Stimulated activated naive CD8-positive, alpha-beta T cell treated with anti-CD3 and anti-CD28 coated beads, Interleukin-15, Interleukin-2, amounts not matched to agents 100 ng/mL and 50 ng/mL, for 24 hours (primary cell): Measurements from ENCODE around the gene ABCC3.

Source experiments
- H3K27ac Mint-ChIP-seq: one replicate; pipeline ENCODE4 v1.8.0; 2021; ENCODE audit warnings: mild to moderate bottlenecking, mixed read lengths
- H3K27me3 Mint-ChIP-seq: one replicate; pipeline ENCODE4 v1.8.0; 2021; ENCODE audit warnings: mixed read lengths
- H3K36me3 Mint-ChIP-seq: one replicate; pipeline ENCODE4 v1.8.0; 2021; ENCODE audit warnings: low read depth, mixed read lengths
- H3K4me1 Mint-ChIP-seq: one replicate; pipeline ENCODE4 v1.8.0; 2021; ENCODE audit warnings: low read depth, mixed read lengths
- H3K4me3 Mint-ChIP-seq: one replicate; pipeline ENCODE4 v1.8.0; 2021; ENCODE audit warnings: mild to moderate bottlenecking, mixed read lengths
- H3K9me3 Mint-ChIP-seq: one replicate; pipeline ENCODE4 v1.8.0; 2021; ENCODE audit warnings: mixed read lengths

Gene ABCC3

GRCh38 chr17:50631195-50631907 is 3.3 kb upstream of the ABCC3 start:
- no peaks in the 10 kb centered on the region for H3K9me3 Mint-ChIP-seq
- H3K27me3 Mint-ChIP-seq, result peaks cover 66% of the 10 kb centered on the region
- no peak overlapping the region for H3K4me3 Mint-ChIP-seq
- peaks cover 2% of the 10 kb centered on the region for H3K4me1 Mint-ChIP-seq
- no peak overlapping the region for H3K27ac Mint-ChIP-seq
- no peaks in the 10 kb centered on the region for H3K36me3 Mint-ChIP-seq

GRCh38 chr17:50631908-50632571 is 2.6 kb upstream of the ABCC3 start:
- Mint-ChIP-seq H3K27ac (no peak overlapping the region), H3K4me1 (peaks cover 2% of the 10 kb centered on the region), H3K4me3 (no peak overlapping the region), H3K27me3 (peaks cover 72% of the 10 kb centered on the region), H3K36me3 (no peaks in the 10 kb centered on the region), H3K9me3 (no peaks in the 10 kb centered on the region)

GRCh38 chr17:50632637-50633036 is 2.0 kb upstream of the ABCC3 start:
- H3K27me3 Mint-ChIP-seq, result peaks cover 71% of the 10 kb centered on the region
- no peak overlapping the region for H3K27ac Mint-ChIP-seq
- H3K36me3 Mint-ChIP-seq, result no peaks in the 10 kb centered on the region
- H3K4me3 Mint-ChIP-seq, result no peak overlapping the region
- no peaks in the 10 kb centered on the region for H3K9me3 Mint-ChIP-seq
- H3K4me1 Mint-ChIP-seq, result peaks cover 2% of the 10 kb centered on the region

- Mint-ChIP-seq H3K4me3 (no peak overlapping the region), H3K27ac (no peak overlapping the region), H3K4me1 (peaks cover 2% of the 10 kb centered on the region), H3K36me3 (no peaks in the 10 kb centered on the region), H3K27me3 (peaks cover 76% of the 10 kb centered on the region), H3K9me3 (no peaks in the 10 kb centered on the region)
Observed at GRCh38 chr17:50633683-50634082, 998 bp upstream of the ABCC3 start.

GRCh38 chr17:50634915-50635731 is 442 bp downstream of the ABCC3 start:
- no peak overlapping the region for H3K27ac Mint-ChIP-seq
- peaks cover 74% of the 10 kb centered on the region for H3K27me3 Mint-ChIP-seq

GRCh38 chr17:50635732-50635981 is 976 bp downstream of the ABCC3 start:
- Mint-ChIP-seq H3K4me3 (no peak overlapping the region), H3K27ac (no peak overlapping the region), H3K4me1 (peaks cover 2% of the 10 kb centered on the region), H3K27me3 (peaks cover 69% of the 10 kb centered on the region), H3K36me3 (no peaks in the 10 kb centered on the region), H3K9me3 (no peaks in the 10 kb centered on the region)

More at GRCh38 chr17:50634915-50635731, 442 bp downstream of the ABCC3 start:
- no peaks in the 10 kb centered on the region for H3K9me3 Mint-ChIP-seq
- H3K4me1 Mint-ChIP-seq, result peaks cover 2% of the 10 kb centered on the region
- H3K4me3 Mint-ChIP-seq, result no peak overlapping the region
- no peaks in the 10 kb centered on the region for H3K36me3 Mint-ChIP-seq

- Mint-ChIP-seq H3K27ac (no peak overlapping the region), H3K27me3 (peaks cover 68% of the 10 kb centered on the region), H3K4me3 (no peak overlapping the region)
Observed at GRCh38 chr17:50635982-50636803, 1.5 kb downstream of the ABCC3 start.

GRCh38 chr17:50636804-50637195 is 2.1 kb downstream of the ABCC3 start:
- Mint-ChIP-seq H3K27me3 (peaks cover 63% of the 10 kb centered on the region), H3K4me3 (no peak overlapping the region), H3K27ac (no peak overlapping the region), H3K4me1 (peaks cover 2% of the 10 kb centered on the region), H3K9me3 (no peaks in the 10 kb centered on the region), H3K36me3 (no peaks in the 10 kb centered on the region)

More at GRCh38 chr17:50635982-50636803, 1.5 kb downstream of the ABCC3 start:
- Mint-ChIP-seq H3K9me3 (no peaks in the 10 kb centered on the region), H3K36me3 (no peaks in the 10 kb centered on the region), H3K4me1 (peaks cover 2% of the 10 kb centered on the region)

- no peak overlapping the region for H3K4me3 Mint-ChIP-seq
- no peaks in the 10 kb centered on the region for H3K36me3 Mint-ChIP-seq
- peaks cover 2% of the 10 kb centered on the region for H3K4me1 Mint-ChIP-seq
- peaks cover 50% of the 10 kb centered on the region for H3K27me3 Mint-ChIP-seq
- no peak overlapping the region for H3K27ac Mint-ChIP-seq
- no peaks in the 10 kb centered on the region for H3K9me3 Mint-ChIP-seq
Observed at GRCh38 chr17:50637829-50638605, 3.3 kb downstream of the ABCC3 start.

- Mint-ChIP-seq H3K9me3 (no peaks in the 10 kb centered on the region), H3K36me3 (no peaks in the 10 kb centered on the region), H3K4me1 (peaks cover 1% of the 10 kb centered on the region), H3K27ac (no peak overlapping the region), H3K27me3 (peaks cover 48% of the 10 kb centered on the region), H3K4me3 (no peak overlapping the region)
Observed at GRCh38 chr17:50638606-50638965, 3.9 kb downstream of the ABCC3 start.

GRCh38 chr17:50638966-50639713 is 4.5 kb downstream of the ABCC3 start:
- H3K9me3 Mint-ChIP-seq, result no peaks in the 10 kb centered on the region
- no peaks in the 10 kb centered on the region for H3K36me3 Mint-ChIP-seq
- H3K27me3 Mint-ChIP-seq, result peaks cover 43% of the 10 kb centered on the region

GRCh38 chr17:50640686-50641351 is 6.1 kb downstream of the ABCC3 start:
- H3K4me1 Mint-ChIP-seq, result no peaks in the 10 kb centered on the region
- H3K36me3 Mint-ChIP-seq, result no peaks in the 10 kb centered on the region
- no peak overlapping the region for H3K4me3 Mint-ChIP-seq
- H3K27ac Mint-ChIP-seq, result no peak overlapping the region
- H3K27me3 Mint-ChIP-seq, result peaks cover 33% of the 10 kb centered on the region
- H3K9me3 Mint-ChIP-seq, result no peaks in the 10 kb centered on the region

More at GRCh38 chr17:50638966-50639713, 4.5 kb downstream of the ABCC3 start:
- no peak overlapping the region for H3K4me3 Mint-ChIP-seq
- H3K27ac Mint-ChIP-seq, result no peak overlapping the region
- H3K4me1 Mint-ChIP-seq, result no peaks in the 10 kb centered on the region

GRCh38 chr17:50641357-50641756 is 6.7 kb downstream of the ABCC3 start:
- Mint-ChIP-seq H3K27me3 (peaks cover 27% of the 10 kb centered on the region), H3K4me1 (no peaks in the 10 kb centered on the region), H3K9me3 (no peaks in the 10 kb centered on the region), H3K4me3 (no peak overlapping the region), H3K27ac (no peak overlapping the region), H3K36me3 (no peaks in the 10 kb centered on the region)
